HepG2 (cell line): ENCODE results near the gene MRPS5. TPM values are rescaled to one million over a fixed set of nuclear protein-coding genes. Genes with fewer than 3 reads are reported as not detected.
A peak's percentile ranks its signal among the peaks of the same experiment; 100 is the strongest.

Source experiments
- ATAC-seq: fragments of 200-7000 bp; cut with Tn5 transposase; 3 replicates; pipeline ENCODE4 v1.9.1; 2020; ENCODE audit warnings: mild to moderate bottlenecking, moderate library complexity
- BruUV-seq: library from RNA; stranded (reverse); fragments of 400-500 nt; replicated peaks from 2 replicates; lab custom pipeline; 2021; lab: Mats Ljungman, UMichigan
- CTCF ChIA-PET: fragments of 300-600 bp; formaldehyde crosslinking; extraction: SDS; loops from one replicate; lab custom pipeline; 2021; ENCODE audit warnings: low total read pairs, inconsistent platforms, low intra/inter-chr PET ratio; lab: Yijun Ruan, JAX
- POLR2A ChIA-PET: fragments of 350-600 bp; sonication (Branson Sonifier 250); formaldehyde crosslinking; loops from one replicate; lab custom pipeline; 2020; ENCODE audit warnings: antibody characterized with exemption, inconsistent platforms; lab: Yijun Ruan, JAX
- DNase-seq: peaks from one replicate; pipeline ENCODE4 v3.0.0-alpha.2; 2015; ENCODE audit warnings: low spot score
- FAIRE-seq: peaks from 3 replicates; lab custom pipeline; 2011; peaks lifted over from hg19 to GRCh38; lab: Jason Lieb, UNC
- H2AFZ ChIP-seq: one replicate; pipeline ENCODE4 v1.6.1; 2011; ENCODE audit warnings: low read length, inconsistent platforms
- H3K27ac ChIP-seq: fragments of 300-600 bp; 3 replicates; pipeline ENCODE4 v1.8.0; 2011; ENCODE audit warnings: mixed run types, mild to moderate bottlenecking, mixed read lengths, low read length, inconsistent platforms; ENCODE audit not compliant: insufficient read depth; ENCODE audit errors: extremely low read length
- H3K27me3 ChIP-seq, 2 experiments: fragments of 200-600 bp in 1 of 2; 2 replicates in 1 of 2; 3 replicates in 1 of 2; pipeline versions ENCODE4 v1.6.0 to v1.8.0; 2011; ENCODE audit warnings: low read length in 2 of 2, mild to moderate bottlenecking in 2 of 2, moderate library complexity in 2 of 2, inconsistent platforms in 1 of 2; ENCODE audit not compliant: insufficient read depth in 2 of 2, control insufficient read depth in 1 of 2
- H3K36me3 ChIP-seq, 2 experiments: fragments of 200-600 bp in 1 of 2; replicated peaks in 1 of 2; 2 replicates in 1 of 2; 3 replicates in 1 of 2; pipeline versions ENCODE4 v1.5.1 to v1.8.0; 2011; ENCODE audit warnings: low read length in 2 of 2, inconsistent platforms in 1 of 2; ENCODE audit not compliant: insufficient read depth in 2 of 2, control insufficient read depth in 1 of 2
- H3K4me1 ChIP-seq: 2 replicates; pipeline ENCODE4 v1.5.1; 2012; ENCODE audit warnings: low read length, inconsistent platforms; ENCODE audit not compliant: insufficient read depth
- H3K4me2 ChIP-seq: 2 replicates; pipeline ENCODE4 v1.6.0; 2011; ENCODE audit warnings: low read depth, low read length, inconsistent platforms
- H3K4me3 ChIP-seq, 3 experiments: fragments of 200-600 bp in 1 of 3; sonication (generic), shearing (Covaris generic) in 1 of 3; replicated peaks in 1 of 3; 2 replicates each; pipeline ENCODE4 v1.5.1; 2011 to 2016; ENCODE audit warnings: low read length in 3 of 3, inconsistent platforms in 2 of 3, low read depth in 2 of 3, mild to moderate bottlenecking in 2 of 3, control low read depth in 1 of 3, mixed read lengths in 1 of 3; ENCODE audit not compliant: insufficient read depth in 1 of 3
- H3K79me2 ChIP-seq: one replicate; pipeline ENCODE4 v1.6.1; 2011; ENCODE audit warnings: low read length, inconsistent platforms; ENCODE audit not compliant: insufficient read depth
- H3K9ac ChIP-seq: 2 replicates; pipeline ENCODE4 v1.6.0; 2011; ENCODE audit warnings: mild to moderate bottlenecking, low read depth, low read length, inconsistent platforms; ENCODE audit not compliant: insufficient read depth
- H3K9me3 ChIP-seq: 2 replicates; pipeline ENCODE4 v1.5.1; 2012; ENCODE audit warnings: mild to moderate bottlenecking, low read length
- H4K20me1 ChIP-seq: 2 replicates; pipeline ENCODE4 v1.6.0; 2011; ENCODE audit warnings: inconsistent platforms, mild to moderate bottlenecking, low read length, moderate library complexity; ENCODE audit not compliant: insufficient read depth
- CBX1 ChIP-seq: IDR thresholded peaks from one replicate; pipeline ENCODE4 v1.6.1; 2016; ENCODE audit warnings: antibody characterized with exemption, low read depth
- CEBPB ChIP-seq: IDR thresholded peaks from 2 replicates; pipeline ENCODE4 v1.6.1; 2011; ENCODE audit warnings: low read depth, low read length, improper control_type of control experiment, borderline replicate concordance
- DDIT3 ChIP-seq: sonication (generic); formaldehyde crosslinking; IDR thresholded peaks from 2 replicates; pipeline ENCODE4 v1.4.0; 2020; ENCODE audit warnings: mild to moderate bottlenecking, missing genetic modification reagents
- PAF1 ChIP-seq: IDR thresholded peaks from 2 replicates; pipeline ENCODE4 v1.6.1; 2016; ENCODE audit warnings: missing genetic modification reagents, missing compliant biosample characterization
- PRDM4 ChIP-seq: sonication (generic); formaldehyde crosslinking; IDR thresholded peaks from 2 replicates; pipeline ENCODE4 v1.9.0; 2021; ENCODE audit warnings: missing genetic modification reagents, borderline replicate concordance
- TP53 ChIP-seq: sonication (generic); formaldehyde crosslinking; conservative IDR thresholded peaks from 2 replicates; pipeline ENCODE4 v1.4.0; 2020; ENCODE audit warnings: missing genetic modification reagents
- ZBTB43 ChIP-seq: sonication (generic); formaldehyde crosslinking; conservative IDR thresholded peaks from 2 replicates; pipeline ENCODE4 v1.4.0; 2020; ENCODE audit warnings: missing genetic modification reagents
- ZIK1 ChIP-seq: sonication (generic); formaldehyde crosslinking; IDR thresholded peaks from 2 replicates; pipeline ENCODE4 v1.5.0; 2020; ENCODE audit warnings: mild to moderate bottlenecking, low read depth, missing genetic modification reagents, borderline replicate concordance
- ZNF496 ChIP-seq: sonication (generic); formaldehyde crosslinking; IDR thresholded peaks from 2 replicates; pipeline ENCODE4 v1.8.1; 2023; ENCODE audit warnings: mild to moderate bottlenecking, moderate library complexity, missing genetic modification reagents; ENCODE audit not compliant: insufficient replicate concordance
- ZNF615 ChIP-seq: sonication (generic); formaldehyde crosslinking; IDR thresholded peaks from 2 replicates; pipeline ENCODE4 v1.5.0; 2020; ENCODE audit warnings: mild to moderate bottlenecking, missing genetic modification reagents, borderline replicate concordance
- WGBS: methylation state at CpG from one replicate; pipeline ENCODE4 v1.1.6; 2017; ENCODE audit warnings: low lambda C conversion rate; 5-methylcytosine and 5-hydroxymethylcytosine counted together
- in situ Hi-C: cut with HindIII; loops from 2 replicates; pipeline ENCODE4 v1.10.0; 2017; ENCODE audit warnings: low pct_unique_long_range_greater_than_20kb; ENCODE audit not compliant: extremely low pct_ligation_motif_present
- intact Hi-C: fragments of 100-400 bp; cut with micrococcal nuclease; formaldehyde crosslinking; loops from one replicate; pipeline ENCODE4 v1.10.0; 2022; ENCODE audit not compliant: unreplicated experiment
- polyA plus RNA-seq, 8 experiments: library from polyadenylated mRNA; depleted of rRNA in 3 of 8; stranded (reverse) in 7 of 8; unstranded in 1 of 8; fragments of >200 nt; fragmentation: Illumina TruSeq in 4 of 8; extraction: Trizol in 4 of 8; gene quantifications; 2 replicates each; pipeline versions ENCODE4 v1.2.1 to v1.2.3, GENCODE V29; 2011 to 2016; ENCODE audit warnings: low read depth in 4 of 8, missing spikeins in 1 of 8, mixed read lengths in 1 of 8; ENCODE audit not compliant: insufficient read depth in 1 of 8
- total RNA-seq, 5 experiments: library from RNA; depleted of rRNA; stranded (reverse); fragments of >200 nt; fragmentation: Illumina TruSeq; extraction: Trizol; gene quantifications; 2 replicates each; pipeline ENCODE4 v1.2.3, GENCODE V29; 2016; ENCODE audit warnings: low read depth in 1 of 5

The MRPS5 gene
- total and polyA plus RNA-seq, 2 of the 13 experiments (the other 11 are each of a cell fraction or from before 2014, with no cell fraction given): 98.8 to 134 TPM

GRCh38 chr2:95109260-95109659 is 12.3 kb downstream of the MRPS5 start (continued):
- TF ChIP-seq ZIK1 (CRISPR knock-in tag) (no peak), CBX1 (no peak), PAF1 (CRISPR knock-in tag) (no peak), ZNF615 (CRISPR knock-in tag) (no peak)
- TF ChIP-seq, all 625 proteins: peak for 0

- BruUV-seq: no TSS peak
- H3K4me2 ChIP-seq: no peak overlapping the region
- intact Hi-C loops: no loop called here
- H3K4me3 ChIP-seq: no peak overlapping the region
- no peaks in the 10 kb centered on the region for H3K9me3 ChIP-seq
- no peaks in the 10 kb centered on the region for H3K4me1 ChIP-seq
- in situ Hi-C loops: no loop called here
- no peak for DNase-seq
- no peak overlapping the region for H3K27ac ChIP-seq
- no peaks in the 10 kb centered on the region for H4K20me1 ChIP-seq
- H3K79me2 ChIP-seq: no peaks in the 10 kb centered on the region
- no peak overlapping the region for H3K9ac ChIP-seq
- no peak for FAIRE-seq
- ChIA-PET CTCF (no interaction called here), POLR2A (no interaction called here)
- H3K36me3 ChIP-seq: peaks cover 37 to 91% of the 10 kb centered on the region in 2 experiments
- no peak overlapping the region for H2AFZ ChIP-seq
- WGBS: 100% methylated on average over 2 of the region's 2 CpGs
- no peaks in the 10 kb centered on the region for H3K27me3 ChIP-seq
- no peak for ATAC-seq
- no peak for TF ChIP-seq DDIT3 (CRISPR knock-in tag)
- no peak for TF ChIP-seq TP53 (CRISPR knock-in tag)
- 0 out of 2 replicates have a peak, but pooled peaks have one; percentile 8 for TF ChIP-seq CEBPB
- no peak for TF ChIP-seq PRDM4 (CRISPR knock-in tag)
- no peak for TF ChIP-seq ZBTB43 (CRISPR knock-in tag)
- TF ChIP-seq ZNF496: no peak
Observed at GRCh38 chr2:95106081-95106480, 15.5 kb downstream of the MRPS5 start.
